Measurements from ENCODE around the gene LRIG3. TPM values are rescaled to one million over a fixed set of nuclear protein-coding genes. Genes with fewer than 3 reads are reported as not detected.

Gene LRIG3
- total and polyA plus RNA-seq, 2 donors (not counting 3 experiments of a cell fraction or from before 2014, with no cell fraction given) = 55.5 to 55.7 TPM

DNA sequence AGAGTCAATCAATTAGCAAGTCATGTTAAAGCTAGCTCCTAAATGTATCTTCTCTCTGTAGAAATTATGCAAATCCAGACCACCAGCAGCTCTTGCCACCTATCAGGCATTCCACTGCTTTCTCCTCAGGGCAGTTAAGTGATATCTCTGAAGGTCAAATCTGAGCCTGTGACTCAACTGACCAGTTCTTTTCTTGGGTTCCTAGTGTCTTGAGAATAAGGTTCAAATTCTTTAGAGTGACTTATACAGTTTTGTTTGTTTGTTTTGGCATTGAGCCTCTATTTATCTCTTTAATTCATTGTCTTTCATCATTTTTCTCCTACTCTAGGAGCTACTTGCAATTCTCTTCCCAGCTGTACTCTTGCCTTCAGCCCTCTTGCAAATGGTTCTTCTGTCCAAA is 2.5 kb upstream of the LRIG3 start:
- CTCF ChIA-PET = interaction anchor here (0.8 to 3.5 kb wide), 7 partner anchors 17 to 382 kb away, joined by 3 to 19 read pairs (median 3); no protein-coding TSS in a partner anchor

DNA sequence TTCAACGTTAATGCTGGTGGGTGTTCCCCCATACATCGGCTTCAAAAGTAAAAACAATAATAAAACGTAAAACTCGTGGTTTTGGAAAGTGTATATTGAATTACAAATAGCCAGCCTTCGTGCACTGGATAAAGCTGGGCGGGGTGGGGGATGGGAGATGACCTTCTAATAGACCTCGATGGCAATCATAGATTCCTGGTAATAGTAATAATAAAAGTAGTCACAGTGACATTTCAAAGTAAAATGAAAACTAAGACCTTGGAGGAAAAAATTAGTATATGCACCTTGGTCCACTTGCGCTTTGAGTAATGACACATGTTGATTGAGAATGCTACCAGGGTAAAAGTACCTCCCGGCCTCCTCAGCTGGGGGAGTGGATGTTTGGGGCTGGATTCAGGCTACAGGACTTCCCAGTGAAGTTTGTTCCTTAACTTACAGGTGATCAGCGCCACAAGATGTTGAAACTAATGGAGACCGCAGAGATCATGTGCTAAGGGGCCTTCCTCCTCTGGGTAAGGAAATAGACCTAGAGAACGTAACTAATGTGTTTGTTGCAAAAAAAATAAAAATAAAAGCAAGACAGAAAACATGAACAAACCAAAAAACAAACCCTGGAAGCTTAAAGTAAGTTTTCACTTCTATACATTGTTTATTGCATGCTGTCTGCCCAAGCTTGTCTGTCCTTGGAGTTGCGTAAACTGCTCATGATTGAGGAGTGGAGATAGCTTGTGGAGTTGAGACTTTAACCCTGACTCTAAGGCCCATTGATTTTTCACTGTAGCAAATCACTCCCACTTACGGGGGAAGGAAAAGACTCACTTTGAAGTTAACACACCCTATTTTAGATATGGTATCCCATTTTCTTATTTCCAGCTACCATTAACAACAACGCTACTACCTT is 907 bp upstream of the LRIG3 start:
- Histone ChIP-seq H3K9ac (replicated peaks; ENCODE audit: extremely low read depth, insufficient read depth, low read length) (peak overlapping the region; percentile 79), H4K20me1 (replicated peaks; ENCODE audit: control insufficient read depth, extremely low read depth, insufficient read depth, low read length) (no peaks in the 10 kb centered on the region), H3K27me3 (ENCODE audit: control insufficient read depth in 2 of 2, insufficient read depth in 2 of 2, low read length in 2 of 2) (no peaks in the 10 kb centered on the region), H3K27ac (ENCODE audit: insufficient read depth, low read depth, low read length) (peak overlapping the region; percentile 91), H3K4me3 (replicated peaks in 1 of 3; ENCODE audit: insufficient read depth in 1 of 3, low read depth in 1 of 3, low read length in 3 of 3) (peak overlapping the region; percentile 3 to 99 (median 96)), H3K9me1 (replicated peaks; ENCODE audit: control insufficient read depth, extremely low read depth, insufficient read depth, low read length) (no peaks in the 10 kb centered on the region), H3K9me3 (replicated peaks; ENCODE audit: control insufficient read depth, insufficient read depth, low read length) (no peaks in the 10 kb centered on the region), H2AFZ (ENCODE audit: low read depth, low read length) (peak overlapping the region; percentile 91), H3K79me2 (ENCODE audit: control insufficient read depth, insufficient read depth, low read length) (peaks cover 41% of the 10 kb centered on the region), H3K36me3 (ENCODE audit: control insufficient read depth in 2 of 2, extremely low read depth in 1 of 2, insufficient read depth in 2 of 2, low read length in 2 of 2) (no peaks in the 10 kb centered on the region), H3K4me2 (ENCODE audit: insufficient read depth, low read length) (peak overlapping the region; percentile 100), H3K4me1 (ENCODE audit: control insufficient read depth, extremely low read depth, insufficient read depth, low read length) (peaks cover 44% of the 10 kb centered on the region)
- CTCF ChIA-PET = interaction anchor here (0.7 to 2.4 kb wide), 7 partner anchors 8 to 380 kb away, joined by 3 to 18 read pairs (median 8); no protein-coding TSS in a partner anchor
- FAIRE-seq = no peak
- intact Hi-C loops (cut with micrococcal nuclease) = loop anchor here (1.0 to 2.0 kb wide), 4 partner anchors 68 to 166 kb away; no protein-coding TSS in a partner anchor
- no peak for DNase-seq (ENCODE audit: low read depth, low spot score)
- POLR2A ChIA-PET = no interaction called here
- BruUV-seq (replicated peaks) = no TSS peak
- TF ChIP-seq POLR2AphosphoS5 (IDR thresholded peaks at IDR 0.05; ENCODE audit: insufficient read depth, low read depth, low read length) (no peak), JUN (IDR thresholded peaks at IDR 0.05; ENCODE audit: borderline replicate concordance, insufficient read depth, insufficient read length, low read depth) (no peak), FOS (IDR thresholded peaks at IDR 0.05; ENCODE audit: borderline replicate concordance, insufficient read depth, low read length) (no peak), POLR2A (IDR thresholded peaks at IDR 0.05; ENCODE audit: low read depth, low read length) (no peak), MYC (IDR thresholded peaks at IDR 0.05; ENCODE audit: low read depth, low read length) (no peak), GATA2 (IDR thresholded peaks at IDR 0.05; ENCODE audit: insufficient read depth, insufficient read length, low read depth, low read length) (no peak), EZH2 (IDR thresholded peaks at IDR 0.05; ENCODE audit: borderline replicate concordance, low read depth, low read length, severe bottlenecking) (no peak)
- TF ChIP-seq, protein P1, sequence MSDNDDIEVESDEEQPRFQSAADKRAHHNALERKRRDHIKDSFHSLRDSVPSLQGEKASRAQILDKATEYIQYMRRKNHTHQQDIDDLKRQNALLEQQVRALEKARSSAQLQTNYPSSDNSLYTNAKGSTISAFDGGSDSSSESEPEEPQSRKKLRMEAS (IDR thresholded peaks at IDR 0.05; ENCODE audit: insufficient read depth, insufficient read length) = no peak
- TF ChIP-seq, protein P2, sequence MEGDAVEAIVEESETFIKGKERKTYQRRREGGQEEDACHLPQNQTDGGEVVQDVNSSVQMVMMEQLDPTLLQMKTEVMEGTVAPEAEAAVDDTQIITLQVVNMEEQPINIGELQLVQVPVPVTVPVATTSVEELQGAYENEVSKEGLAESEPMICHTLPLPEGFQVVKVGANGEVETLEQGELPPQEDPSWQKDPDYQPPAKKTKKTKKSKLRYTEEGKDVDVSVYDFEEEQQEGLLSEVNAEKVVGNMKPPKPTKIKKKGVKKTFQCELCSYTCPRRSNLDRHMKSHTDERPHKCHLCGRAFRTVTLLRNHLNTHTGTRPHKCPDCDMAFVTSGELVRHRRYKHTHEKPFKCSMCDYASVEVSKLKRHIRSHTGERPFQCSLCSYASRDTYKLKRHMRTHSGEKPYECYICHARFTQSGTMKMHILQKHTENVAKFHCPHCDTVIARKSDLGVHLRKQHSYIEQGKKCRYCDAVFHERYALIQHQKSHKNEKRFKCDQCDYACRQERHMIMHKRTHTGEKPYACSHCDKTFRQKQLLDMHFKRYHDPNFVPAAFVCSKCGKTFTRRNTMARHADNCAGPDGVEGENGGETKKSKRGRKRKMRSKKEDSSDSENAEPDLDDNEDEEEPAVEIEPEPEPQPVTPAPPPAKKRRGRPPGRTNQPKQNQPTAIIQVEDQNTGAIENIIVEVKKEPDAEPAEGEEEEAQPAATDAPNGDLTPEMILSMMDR (IDR thresholded peaks at IDR 0.05; ENCODE audit: extremely low read depth in 1 of 2, insufficient read depth in 1 of 2, low read depth in 1 of 2, low read length in 2 of 2) = no peak
- dilution Hi-C loops (cut with MboI; ENCODE audit: extremely low pct_ligation_motif_present, low sequenced_read_pairs) = no loop called here

More for the DNA sequence above, 2.5 kb upstream of the LRIG3 start:
- Histone ChIP-seq H3K79me2 (ENCODE audit: control insufficient read depth, insufficient read depth, low read length) (peaks cover 24% of the 10 kb centered on the region), H3K36me3 (ENCODE audit: control insufficient read depth in 2 of 2, extremely low read depth in 1 of 2, insufficient read depth in 2 of 2, low read length in 2 of 2) (no peaks in the 10 kb centered on the region), H3K4me2 (ENCODE audit: insufficient read depth, low read length) (peak overlapping the region; percentile 4), H3K27me3 (ENCODE audit: control insufficient read depth in 2 of 2, insufficient read depth in 2 of 2, low read length in 2 of 2) (no peaks in the 10 kb centered on the region), H4K20me1 (replicated peaks; ENCODE audit: control insufficient read depth, extremely low read depth, insufficient read depth, low read length) (no peaks in the 10 kb centered on the region), H3K4me3 (replicated peaks in 1 of 3; ENCODE audit: insufficient read depth in 1 of 3, low read depth in 1 of 3, low read length in 3 of 3) (no peak overlapping the region), H3K9ac (replicated peaks; ENCODE audit: extremely low read depth, insufficient read depth, low read length) (no peak overlapping the region), H3K9me1 (replicated peaks; ENCODE audit: control insufficient read depth, extremely low read depth, insufficient read depth, low read length) (no peaks in the 10 kb centered on the region), H3K27ac (ENCODE audit: insufficient read depth, low read depth, low read length) (no peak overlapping the region), H3K9me3 (replicated peaks; ENCODE audit: control insufficient read depth, insufficient read depth, low read length) (no peaks in the 10 kb centered on the region), H3K4me1 (ENCODE audit: control insufficient read depth, extremely low read depth, insufficient read depth, low read length) (peaks cover 43% of the 10 kb centered on the region), H2AFZ (ENCODE audit: low read depth, low read length) (no peak overlapping the region)
- FAIRE-seq = peak; percentile 80
- dilution Hi-C loops (cut with MboI; ENCODE audit: extremely low pct_ligation_motif_present, low sequenced_read_pairs) = no loop called here
- TF ChIP-seq GATA2 (IDR thresholded peaks at IDR 0.05; ENCODE audit: insufficient read depth, insufficient read length, low read depth, low read length) (peak; percentile 31), MYC (IDR thresholded peaks at IDR 0.05; ENCODE audit: low read depth, low read length) (no peak), JUN (IDR thresholded peaks at IDR 0.05; ENCODE audit: borderline replicate concordance, insufficient read depth, insufficient read length, low read depth) (peak; percentile 27)
- POLR2A ChIA-PET = no interaction called here
- intact Hi-C loops (cut with micrococcal nuclease) = no loop called here
- peak; percentile 78 for DNase-seq (ENCODE audit: low read depth, low spot score)
- no TSS peak for BruUV-seq (replicated peaks)

All from endothelial cell of umbilical vein (primary cell).